ENCODE measurements around the gene BTAF1. TPM values are rescaled to one million over a fixed set of nuclear protein-coding genes. Genes with fewer than 3 reads are reported as not detected.
A peak's percentile ranks its signal among the peaks of the same experiment; 100 is the strongest.

BTAF1 gene
- total RNA-seq, 1 donor from 2014 or later, result 65.2 TPM

- FAIRE-seq (no peak), DNase-seq (ENCODE audit: low spot score in 2 of 2) (no peak)
These were observed 16.5 kb upstream of the BTAF1 start for GRCh38 chr10:91907033-91907594.

GRCh38 chr10:91907914-91908336 is 15.6 kb upstream of the BTAF1 start:
- peak in 1 of 2 donors; percentile 33 for DNase-seq (ENCODE audit: low spot score in 2 of 2)
- no peak for FAIRE-seq

DNA sequence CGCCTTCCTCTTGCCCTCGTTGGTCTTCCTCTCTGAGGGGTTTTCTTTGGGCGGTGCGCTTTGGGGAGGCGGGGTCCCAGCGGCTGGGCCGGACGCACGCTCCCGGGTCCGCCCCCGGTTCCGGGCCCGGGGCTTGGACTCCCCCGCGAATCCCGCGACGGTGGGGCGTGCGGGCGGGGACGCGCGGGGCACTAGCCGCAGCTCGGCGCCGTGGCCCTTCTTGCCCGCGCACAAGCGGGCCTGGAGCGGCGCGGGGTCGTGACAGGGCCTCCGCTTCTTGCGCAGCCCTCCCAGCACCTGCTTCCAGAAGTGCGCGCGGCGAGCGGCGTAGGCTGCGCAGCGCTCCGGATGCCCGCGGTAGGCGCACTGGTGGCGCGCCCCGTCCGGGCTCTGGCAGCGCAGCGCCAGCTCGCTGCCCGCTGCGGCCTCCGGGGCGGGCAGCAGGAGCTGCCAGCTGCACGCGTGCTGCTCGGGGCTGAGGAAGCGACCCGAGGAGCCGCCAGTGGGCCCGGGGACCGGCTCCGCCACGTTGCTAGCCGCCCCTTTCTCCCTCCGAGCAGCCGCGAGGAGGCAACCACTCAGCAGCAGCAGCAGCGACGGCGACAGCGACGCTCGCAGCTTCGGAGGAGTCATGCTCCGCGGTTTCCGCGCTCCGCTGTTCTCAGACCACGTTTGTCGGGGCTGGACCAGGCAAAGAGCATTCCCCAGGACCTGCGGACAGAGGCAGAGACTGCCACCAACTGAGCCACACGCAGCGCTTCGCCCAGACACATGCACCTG is 15.0 kb upstream of the BTAF1 start:
- peak; percentile 69 to 73 for DNase-seq (ENCODE audit: low spot score in 2 of 2)
- no peak for FAIRE-seq

GRCh38 chr10:91909117-91909677 is 14.4 kb upstream of the BTAF1 start, which contains the start of gene FGFBP3:
FGFBP3 (minus strand) TSS chr10:91909486; CDS start chr10:91908969, 517 bp downstream.
- FAIRE-seq, result no peak
- peak; percentile 31 to 47 for DNase-seq (ENCODE audit: low spot score in 2 of 2)

- FAIRE-seq, result no peak
- DNase-seq (ENCODE audit: low spot score in 2 of 2), result no peak
These were observed 13.1 kb upstream of the BTAF1 start for GRCh38 chr10:91910467-91910866.

DNA sequence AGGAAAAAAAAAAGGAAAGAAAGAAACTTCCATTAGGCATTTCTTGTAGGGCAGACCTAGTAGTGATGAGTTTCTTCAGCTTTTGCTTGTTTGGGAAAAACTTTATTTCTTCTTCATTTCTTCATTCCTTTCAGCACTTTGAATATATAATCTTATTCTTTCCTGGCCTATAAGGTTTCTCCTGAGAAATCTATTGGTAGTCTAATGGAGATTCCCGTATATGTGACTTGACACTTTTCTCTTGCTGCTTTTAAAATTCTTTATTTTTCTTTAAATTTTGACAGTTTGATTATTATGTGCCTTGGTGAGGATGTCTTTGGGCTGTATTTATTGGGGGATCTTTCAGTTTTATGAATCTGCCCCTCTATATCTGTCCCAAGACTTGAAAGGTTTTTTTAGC is 3.9 kb upstream of the BTAF1 start:
- DNase-seq (ENCODE audit: low spot score in 2 of 2), result no peak
- no peak for FAIRE-seq

DNA sequence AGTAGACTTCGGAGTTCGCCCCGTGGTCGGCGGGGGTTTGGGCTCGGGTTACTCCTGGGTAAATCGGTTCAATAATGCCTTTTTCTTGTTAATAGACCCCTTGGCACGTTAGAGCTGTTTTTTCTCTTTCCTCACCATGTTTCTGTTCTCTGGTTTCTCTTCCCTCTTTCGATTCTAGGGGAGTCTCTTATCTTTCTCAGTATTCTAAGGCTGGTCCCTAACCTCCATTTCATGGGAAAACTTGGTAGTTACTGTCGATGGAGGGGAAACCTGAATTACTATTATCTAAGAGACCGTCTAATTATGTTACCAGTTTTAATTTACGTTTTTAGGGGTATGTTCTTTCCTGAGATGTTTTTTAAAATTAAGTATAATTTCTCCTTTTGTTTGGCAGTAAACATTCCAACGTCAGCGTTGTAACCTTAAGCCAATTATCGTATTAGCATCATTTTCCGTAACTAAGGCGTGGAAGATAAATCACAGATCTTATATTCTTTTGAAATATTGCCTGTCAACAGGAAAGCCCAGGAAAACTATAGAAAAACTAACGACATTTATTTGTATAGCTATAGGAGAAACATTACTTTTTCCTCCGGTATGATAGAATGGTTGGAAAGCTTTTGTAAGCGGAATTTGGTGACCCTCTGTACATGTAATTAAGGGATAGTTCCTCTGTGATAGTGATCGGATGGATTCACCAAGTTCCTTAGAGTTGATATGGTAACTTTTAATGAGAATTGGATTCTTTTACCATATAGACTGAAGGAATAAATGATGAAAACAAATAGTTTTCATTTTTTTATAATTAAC is 847 bp downstream of the BTAF1 start:
- DNase-seq (ENCODE audit: low spot score in 2 of 2), result no peak
- no peak for FAIRE-seq

- no peak for FAIRE-seq
- no peak for DNase-seq (ENCODE audit: low spot score in 2 of 2)
These were observed 1.4 kb downstream of the BTAF1 start for GRCh38 chr10:91925022-91925320.

DNA sequence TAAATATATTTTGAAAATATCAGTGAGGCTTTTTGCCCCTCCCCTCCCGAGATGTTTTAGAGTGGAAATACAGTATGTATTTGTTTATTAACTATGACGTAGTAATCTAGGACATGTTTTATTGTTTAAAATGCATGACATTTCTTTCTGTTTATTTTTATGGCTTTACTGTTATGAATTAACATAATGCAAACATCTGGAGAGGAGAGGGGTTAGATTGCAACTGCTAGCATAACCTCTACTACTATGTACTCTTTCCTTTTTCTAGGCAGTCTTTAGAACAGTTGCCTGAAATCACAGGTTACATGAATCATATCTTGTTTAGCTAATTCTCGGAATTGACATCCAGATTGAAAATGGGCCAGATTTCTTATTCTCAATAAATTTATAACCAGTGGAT is 7.4 kb downstream of the BTAF1 start:
- FAIRE-seq, result no peak
- no peak for DNase-seq (ENCODE audit: low spot score in 2 of 2)

GRCh38 chr10:91931526-91932190 is 8.1 kb downstream of the BTAF1 start:
- DNase-seq (ENCODE audit: low spot score in 2 of 2) (no peak), FAIRE-seq (no peak)

- FAIRE-seq (no peak), DNase-seq (ENCODE audit: low spot score in 2 of 2) (no peak)
These were observed 9.2 kb downstream of the BTAF1 start for GRCh38 chr10:91932737-91933136.

DNA sequence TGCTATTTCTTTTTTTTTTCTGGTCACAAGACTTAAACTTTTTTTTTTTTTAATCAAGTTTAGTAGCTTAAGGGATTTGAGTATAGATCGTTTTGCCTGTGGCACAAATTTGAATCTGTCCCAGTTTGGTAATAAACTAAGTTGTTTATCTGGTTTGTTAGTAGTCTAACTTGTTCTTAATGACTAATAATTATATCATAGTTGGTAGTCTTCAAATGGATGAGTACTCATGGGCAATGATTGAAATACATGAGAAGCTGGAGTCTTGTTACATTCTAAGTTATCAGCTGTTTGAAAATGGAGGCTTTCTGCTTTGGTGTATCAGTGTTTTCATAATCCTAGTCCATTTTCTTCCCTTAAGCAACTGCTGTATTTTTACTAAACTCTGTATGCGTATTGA is 12.3 kb downstream of the BTAF1 start:
- FAIRE-seq, result no peak
- DNase-seq (ENCODE audit: low spot score in 2 of 2), result no peak

DNA sequence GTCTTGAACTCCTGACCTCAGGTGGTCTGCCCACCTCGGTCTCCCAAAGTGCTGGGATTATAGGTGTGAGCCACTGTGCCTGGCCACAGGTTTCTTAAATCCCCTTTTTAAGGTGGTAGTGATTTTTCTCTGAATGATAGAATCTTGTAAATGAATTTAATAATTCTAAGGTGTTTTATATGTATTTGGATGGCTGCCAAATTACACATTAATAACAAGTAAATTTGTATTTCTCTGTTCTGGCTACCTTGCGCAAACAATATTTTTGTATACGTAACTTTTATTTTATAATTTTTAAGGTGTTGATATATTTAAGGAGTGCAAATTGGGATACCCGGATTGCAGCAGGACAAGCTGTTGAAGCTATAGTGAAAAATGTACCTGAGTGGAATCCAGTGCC is 16.1 kb downstream of the BTAF1 start:
- DNase-seq (ENCODE audit: low spot score in 2 of 2) (no peak), FAIRE-seq (no peak)

DNA sequence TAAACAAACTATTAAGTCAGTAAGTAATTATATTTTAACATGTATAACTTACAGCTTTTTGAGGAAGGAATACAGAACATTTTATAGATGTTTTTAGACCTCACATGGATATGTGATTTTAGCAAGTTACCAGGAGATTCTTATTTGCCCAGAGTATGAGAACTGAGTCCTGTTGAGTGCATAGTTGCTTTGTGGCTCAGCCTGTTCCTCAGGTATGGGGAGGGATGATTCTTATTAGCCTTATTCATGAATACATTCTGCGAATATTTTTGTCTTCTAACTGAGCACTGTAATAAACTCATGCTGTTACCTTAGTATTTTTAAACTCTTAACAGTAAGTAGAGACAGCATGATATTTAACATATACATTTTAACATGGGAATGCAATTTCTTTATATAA is 17.9 kb downstream of the BTAF1 start:
- FAIRE-seq, result no peak

DNA sequence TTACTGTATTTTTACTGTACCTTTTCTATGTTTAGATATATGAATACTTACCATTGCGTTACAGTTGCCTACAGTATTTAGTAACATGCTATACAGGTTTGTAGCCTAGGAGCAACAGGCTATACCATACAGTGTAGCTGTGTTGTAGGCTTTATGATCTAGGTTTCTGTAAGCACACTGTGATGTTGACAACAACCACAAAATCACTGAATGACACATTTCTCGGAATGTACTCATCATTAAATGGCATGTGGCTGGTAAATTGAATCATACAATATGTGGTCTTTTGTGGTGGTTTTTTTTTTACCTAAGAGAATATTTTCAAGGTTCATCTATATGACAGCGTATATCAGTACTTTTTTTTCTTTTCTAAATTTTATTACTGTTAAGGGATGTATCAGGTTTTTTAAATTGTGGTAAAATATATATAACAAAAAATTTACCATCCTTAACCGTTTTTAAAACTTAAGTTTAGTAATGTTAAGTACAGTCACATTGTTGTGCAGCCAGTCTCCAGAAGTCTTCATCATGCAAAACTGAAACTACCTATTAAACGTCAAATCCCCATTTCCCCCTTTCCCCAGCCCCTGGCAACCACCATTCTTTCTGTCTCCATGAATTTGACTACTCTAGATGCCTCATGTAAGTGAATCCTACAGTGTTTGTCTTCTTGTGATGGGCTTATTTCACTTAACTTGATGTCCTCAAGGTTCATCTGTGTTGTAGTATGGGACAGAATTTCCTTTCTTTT is 21.5 kb downstream of the BTAF1 start:
- no peak for DNase-seq (ENCODE audit: low spot score in 2 of 2)
- FAIRE-seq, result no peak

More for the DNA sequence above, 17.9 kb downstream of the BTAF1 start:
- no peak for DNase-seq (ENCODE audit: low spot score in 2 of 2)

DNA sequence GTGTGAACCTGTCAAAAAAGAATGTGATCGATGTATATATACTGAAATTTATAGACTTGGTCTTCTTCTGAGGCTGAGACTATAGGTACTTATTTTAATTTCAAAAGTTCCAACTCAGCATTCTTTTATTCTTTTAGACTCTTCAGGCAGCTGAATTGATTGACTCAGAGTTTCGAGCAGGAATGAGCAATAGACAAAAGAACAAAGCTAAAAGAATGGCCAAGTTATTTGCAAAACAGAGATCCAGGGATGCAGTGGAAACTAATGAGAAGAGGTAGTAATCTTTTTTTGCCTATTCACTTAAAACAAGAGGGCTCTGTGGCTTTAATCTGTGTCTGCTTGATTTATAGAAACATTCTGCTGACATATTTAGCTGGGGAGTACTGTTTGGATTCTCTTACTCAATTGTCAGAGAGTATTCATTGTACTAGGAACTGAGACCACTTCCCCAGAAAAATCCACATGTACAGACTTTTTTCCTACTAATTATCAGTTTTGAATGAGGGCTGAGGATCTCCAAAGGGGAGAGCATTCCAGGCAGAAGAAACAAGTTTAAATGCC is 30.1 kb downstream of the BTAF1 start:
- DNase-seq (ENCODE audit: low spot score in 2 of 2), result no peak
- FAIRE-seq, result no peak

DNA sequence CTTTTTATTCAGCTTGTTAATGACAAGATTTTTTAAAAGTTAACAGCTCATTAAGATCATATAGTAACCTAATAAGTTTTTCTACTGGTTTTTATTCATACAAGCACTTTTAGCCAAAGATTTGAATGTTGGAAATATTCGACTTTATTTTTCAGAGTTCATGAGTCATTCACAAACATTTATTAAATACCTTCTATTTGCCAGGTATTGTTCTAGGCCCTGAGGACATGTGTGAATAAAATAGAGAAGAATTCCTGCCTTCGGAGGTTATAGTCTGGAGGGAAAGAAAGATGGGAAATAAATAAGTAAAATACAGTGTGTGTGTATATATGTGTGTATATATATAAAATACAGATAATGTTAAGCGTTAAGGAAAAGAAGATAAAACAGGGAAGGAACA is 31.5 kb downstream of the BTAF1 start:
- FAIRE-seq (no peak), DNase-seq (ENCODE audit: low spot score in 2 of 2) (no peak)

DNA sequence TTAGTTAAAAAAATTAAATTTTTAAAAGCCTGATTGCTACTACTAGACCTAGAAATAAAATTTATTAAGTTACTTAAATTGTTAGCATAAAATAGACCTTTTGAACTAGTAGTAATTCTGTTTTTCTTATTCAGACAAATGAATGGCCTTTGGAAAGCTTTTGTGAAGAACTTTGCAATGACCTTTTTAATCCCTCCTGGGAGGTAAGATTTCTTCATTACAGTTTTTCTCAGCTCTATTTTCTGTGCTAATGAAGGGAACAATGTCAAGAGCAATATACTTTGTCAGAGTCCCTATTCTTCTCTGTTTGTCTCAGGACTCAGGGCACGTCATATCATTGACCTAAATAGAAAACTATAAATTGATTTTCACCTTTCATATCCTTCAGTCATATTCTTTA is 33.5 kb downstream of the BTAF1 start:
- FAIRE-seq (peak; percentile 68), DNase-seq (ENCODE audit: low spot score in 2 of 2) (no peak)

GRCh38 chr10:91969297-91969696 is 45.7 kb downstream of the BTAF1 start:
- FAIRE-seq, result peak; percentile 23
- no peak for DNase-seq (ENCODE audit: low spot score in 2 of 2)

DNA sequence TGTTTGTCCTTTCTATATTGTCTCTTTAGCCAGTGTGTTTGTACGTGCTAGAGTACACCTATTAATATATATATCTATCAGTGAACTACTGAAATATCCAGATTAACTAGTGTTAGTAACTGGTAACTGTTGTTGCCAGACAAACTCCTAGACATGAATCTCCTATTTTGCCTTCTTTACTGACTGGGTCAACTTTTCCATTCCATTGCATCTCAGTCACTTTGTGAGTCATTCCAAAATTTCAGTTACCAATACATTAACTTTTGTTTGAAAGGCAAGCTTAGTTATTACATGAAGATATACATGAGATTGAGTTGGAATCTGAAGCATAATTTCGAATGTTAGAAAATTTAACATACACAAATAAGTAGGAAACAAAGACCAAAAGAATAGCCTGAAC is 51.4 kb downstream of the BTAF1 start:
- DNase-seq (ENCODE audit: low spot score in 2 of 2), result no peak
- no peak for FAIRE-seq
